Endothelial cell of umbilical vein (primary cell): ENCODE data around the gene USP48. TPM values are rescaled to one million over a fixed set of nuclear protein-coding genes. Genes with fewer than 3 reads are reported as not detected.

ENCODE experiments used
- BruUV-seq: library from RNA; stranded (reverse); fragments of 400-500 nt; replicated peaks from 2 replicates; lab custom pipeline; 2021; lab: Mats Ljungman, UMichigan
- CTCF ChIA-PET: fragments of 300-600, 350-600 bp; sonication (Branson Sonifier 250); formaldehyde crosslinking; loops from one replicate; lab custom pipeline; 2021; ENCODE audit warnings: antibody characterized with exemption, inconsistent platforms; lab: Charles Lee
- POLR2A ChIA-PET: fragments of 300-600, 350-600 bp; sonication (Branson Sonifier 250); formaldehyde crosslinking; loops from one replicate; lab custom pipeline; 2021; ENCODE audit warnings: antibody characterized with exemption, inconsistent platforms; lab: Charles Lee
- DNase-seq: peaks from one replicate; pipeline ENCODE4 v3.0.0-alpha.2; 2011; ENCODE audit warnings: low read depth, low spot score
- FAIRE-seq: peaks from 2 replicates; lab custom pipeline; 2011; peaks lifted over from hg19 to GRCh38; lab: Jason Lieb, UNC
- H2AFZ ChIP-seq: 2 replicates; pipeline ENCODE4 v1.6.0; 2012; ENCODE audit warnings: low read depth, low read length, control low read depth, inconsistent platforms
- H3K27ac ChIP-seq: 2 replicates; pipeline ENCODE4 v1.5.1; 2011; ENCODE audit warnings: low read depth, mild to moderate bottlenecking, control low read depth, low read length, moderate library complexity; ENCODE audit not compliant: insufficient read depth
- H3K27me3 ChIP-seq, 2 experiments: 2 replicates each; pipeline versions ENCODE4 v1.6.0 to v1.6.1; 2011; ENCODE audit warnings: low read length in 2 of 2, mixed read lengths in 1 of 2; ENCODE audit not compliant: control insufficient read depth in 2 of 2, insufficient read depth in 2 of 2
- H3K36me3 ChIP-seq, 2 experiments: 2 replicates in 1 of 2; 3 replicates in 1 of 2; pipeline ENCODE4 v1.5.1; 2011; ENCODE audit warnings: low read length in 2 of 2, mild to moderate bottlenecking in 1 of 2, moderate library complexity in 1 of 2; ENCODE audit not compliant: control insufficient read depth in 2 of 2, insufficient read depth in 2 of 2; ENCODE audit errors: extremely low read depth in 1 of 2
- H3K4me1 ChIP-seq: 3 replicates; pipeline ENCODE4 v1.5.1; 2011; ENCODE audit warnings: mild to moderate bottlenecking, low read length; ENCODE audit not compliant: control insufficient read depth, insufficient read depth; ENCODE audit errors: extremely low read depth
- H3K4me2 ChIP-seq: 2 replicates; pipeline ENCODE4 v1.6.1; 2011; ENCODE audit warnings: low read length, control low read depth, mixed read lengths; ENCODE audit not compliant: insufficient read depth
- H3K4me3 ChIP-seq, 3 experiments: fragments of 200-600 bp in 1 of 3; sonication (generic), shearing (Covaris generic) in 1 of 3; replicated peaks in 1 of 3; 2 replicates each; pipeline ENCODE4 v1.5.1; 2011 to 2016; ENCODE audit warnings: control low read depth in 3 of 3, low read length in 3 of 3, mild to moderate bottlenecking in 2 of 3, inconsistent platforms in 1 of 3, low read depth in 1 of 3, moderate library complexity in 1 of 3; ENCODE audit not compliant: insufficient read depth in 1 of 3
- H3K79me2 ChIP-seq: 2 replicates; pipeline ENCODE4 v1.6.0; 2012; ENCODE audit warnings: low read length, inconsistent platforms; ENCODE audit not compliant: control insufficient read depth, insufficient read depth
- H3K9ac ChIP-seq: replicated peaks from 2 replicates; pipeline ENCODE3; 2011; ENCODE audit warnings: low read length, control low read depth; ENCODE audit not compliant: insufficient read depth; ENCODE audit errors: extremely low read depth
- H3K9me1 ChIP-seq: replicated peaks from 3 replicates; pipeline ENCODE4 v1.6.0; 2011; ENCODE audit warnings: mild to moderate bottlenecking, low read length; ENCODE audit not compliant: control insufficient read depth, insufficient read depth; ENCODE audit errors: extremely low read depth
- H3K9me3 ChIP-seq: replicated peaks from 2 replicates; pipeline ENCODE4 v1.5.1; 2012; ENCODE audit warnings: low read length, inconsistent platforms; ENCODE audit not compliant: control insufficient read depth, insufficient read depth
- H4K20me1 ChIP-seq: replicated peaks from 2 replicates; pipeline ENCODE3; 2011; ENCODE audit warnings: mild to moderate bottlenecking, low read length; ENCODE audit not compliant: control insufficient read depth, insufficient read depth; ENCODE audit errors: extremely low read depth
- EZH2 ChIP-seq: IDR thresholded peaks from 2 replicates; pipeline ENCODE4 v1.6.1; 2012; ENCODE audit warnings: borderline replicate concordance, low read depth, mild to moderate bottlenecking, moderate library complexity, low read length, inconsistent platforms; ENCODE audit not compliant: severe bottlenecking
- FOS ChIP-seq: IDR thresholded peaks from 2 replicates; pipeline ENCODE4 v1.6.1; 2011; ENCODE audit warnings: mild to moderate bottlenecking, low read length, moderate library complexity, borderline replicate concordance; ENCODE audit not compliant: insufficient read depth
- GATA2 ChIP-seq: IDR thresholded peaks from 2 replicates; pipeline ENCODE4 v1.7.0; 2011; ENCODE audit warnings: low read depth, mild to moderate bottlenecking, moderate library complexity, mixed read lengths, low read length; ENCODE audit not compliant: insufficient read length, insufficient read depth
- JUN ChIP-seq: IDR thresholded peaks from 2 replicates; pipeline ENCODE4 v1.6.1; 2011; ENCODE audit warnings: borderline replicate concordance, low read depth; ENCODE audit not compliant: insufficient read length, insufficient read depth
- MYC ChIP-seq: IDR thresholded peaks from one replicate; pipeline ENCODE4 v1.6.1; 2011; ENCODE audit warnings: mild to moderate bottlenecking, low read depth, low read length
- POLR2A ChIP-seq: IDR thresholded peaks from 2 replicates; pipeline ENCODE4 v1.6.1; 2012; ENCODE audit warnings: low read depth, mild to moderate bottlenecking, control low read depth, low read length
- POLR2AphosphoS5 ChIP-seq: IDR thresholded peaks from 2 replicates; pipeline ENCODE4 v1.6.1; 2012; ENCODE audit warnings: low read depth, mild to moderate bottlenecking, control low read depth, low read length, moderate library complexity; ENCODE audit not compliant: insufficient read depth
- dilution Hi-C: fragments of 300-500 bp; cut with MboI; formaldehyde crosslinking; loops from one replicate; pipeline ENCODE4 v1.15.0; 2019; ENCODE audit warnings: low sequenced_read_pairs; ENCODE audit not compliant: extremely low pct_ligation_motif_present
- intact Hi-C: fragments of 100-400 bp; cut with micrococcal nuclease; formaldehyde crosslinking; loops from one replicate; pipeline ENCODE4 v1.10.0; 2022
- polyA plus RNA-seq, 4 experiments: library from polyadenylated mRNA; depleted of rRNA in 3 of 4; stranded (reverse) in 3 of 4; unstranded in 1 of 4; fragments of >200 nt; gene quantifications; 2 replicates each; pipeline versions ENCODE4 v1.2.1 to v1.2.3, GENCODE V29; 2011 to 2012; ENCODE audit warnings: missing spikeins in 1 of 4
- total RNA-seq: library from RNA; stranded (reverse); gene quantifications from 2 replicates; pipeline ENCODE4 v1.2.3, GENCODE V29; 2021
- TF ChIP-seq, protein P1 (sequence below), 2 donors: IDR thresholded peaks; 1 replicate in 1 of 2; 2 replicates in 1 of 2; pipeline ENCODE4 v1.5.1; 2011; ENCODE audit warnings: low read length in 2 of 2, mild to moderate bottlenecking in 2 of 2, moderate library complexity in 2 of 2, control low read depth in 1 of 2, inconsistent platforms in 1 of 2, low read depth in 1 of 2; ENCODE audit not compliant: insufficient read depth in 1 of 2; ENCODE audit errors: extremely low read depth in 1 of 2
- TF ChIP-seq, protein P2 (sequence below): IDR thresholded peaks from 2 replicates; pipeline ENCODE4 v1.6.1; 2011; ENCODE audit not compliant: insufficient read depth, insufficient read length

Gene USP48
- total and polyA plus RNA-seq, 2 donors (not counting 3 experiments of a cell fraction or from before 2014, with no cell fraction given), result 27.2 to 149 TPM

DNA sequence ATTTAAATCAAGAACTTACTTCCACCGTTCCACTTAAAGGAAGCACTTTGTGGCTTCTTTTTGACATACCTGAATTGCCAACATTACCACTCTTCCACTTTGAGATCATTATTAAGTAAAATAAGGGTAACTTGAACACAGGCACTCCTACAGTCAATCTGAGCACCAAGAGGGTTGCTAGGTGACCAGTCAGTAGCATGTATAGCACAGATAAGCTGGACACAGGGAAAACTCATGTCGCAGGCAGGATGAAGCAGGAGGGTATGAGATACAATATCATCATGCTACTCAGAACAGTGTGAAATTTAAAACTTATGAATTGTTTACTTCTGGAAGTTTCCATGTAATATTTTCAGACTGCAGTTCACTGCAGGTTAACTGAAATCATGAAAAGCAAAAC, 66.8 kb downstream of the USP48 start:
- H3K4me1 ChIP-seq, result peaks cover 5% of the 10 kb centered on the region
- no peak overlapping the region for H3K27ac ChIP-seq
- H3K9me3 ChIP-seq, result no peaks in the 10 kb centered on the region
- peaks cover 32 to 33% of the 10 kb centered on the region in 2 experiments for H3K36me3 ChIP-seq
- H3K79me2 ChIP-seq, result peaks cover 6% of the 10 kb centered on the region
- H3K9ac ChIP-seq, result no peak overlapping the region
- CTCF ChIA-PET, result no interaction called here
- no peaks in the 10 kb centered on the region for H3K27me3 ChIP-seq
- POLR2A ChIA-PET, result no interaction called here
- TF ChIP-seq EZH2, result no peak
- TF ChIP-seq, protein P1, sequence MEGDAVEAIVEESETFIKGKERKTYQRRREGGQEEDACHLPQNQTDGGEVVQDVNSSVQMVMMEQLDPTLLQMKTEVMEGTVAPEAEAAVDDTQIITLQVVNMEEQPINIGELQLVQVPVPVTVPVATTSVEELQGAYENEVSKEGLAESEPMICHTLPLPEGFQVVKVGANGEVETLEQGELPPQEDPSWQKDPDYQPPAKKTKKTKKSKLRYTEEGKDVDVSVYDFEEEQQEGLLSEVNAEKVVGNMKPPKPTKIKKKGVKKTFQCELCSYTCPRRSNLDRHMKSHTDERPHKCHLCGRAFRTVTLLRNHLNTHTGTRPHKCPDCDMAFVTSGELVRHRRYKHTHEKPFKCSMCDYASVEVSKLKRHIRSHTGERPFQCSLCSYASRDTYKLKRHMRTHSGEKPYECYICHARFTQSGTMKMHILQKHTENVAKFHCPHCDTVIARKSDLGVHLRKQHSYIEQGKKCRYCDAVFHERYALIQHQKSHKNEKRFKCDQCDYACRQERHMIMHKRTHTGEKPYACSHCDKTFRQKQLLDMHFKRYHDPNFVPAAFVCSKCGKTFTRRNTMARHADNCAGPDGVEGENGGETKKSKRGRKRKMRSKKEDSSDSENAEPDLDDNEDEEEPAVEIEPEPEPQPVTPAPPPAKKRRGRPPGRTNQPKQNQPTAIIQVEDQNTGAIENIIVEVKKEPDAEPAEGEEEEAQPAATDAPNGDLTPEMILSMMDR (IDR thresholded peaks at IDR 0.05; ENCODE audit: extremely low read depth in 1 of 2, insufficient read depth in 1 of 2, low read depth in 1 of 2, low read length in 2 of 2), result no peak
- TF ChIP-seq, protein P2, sequence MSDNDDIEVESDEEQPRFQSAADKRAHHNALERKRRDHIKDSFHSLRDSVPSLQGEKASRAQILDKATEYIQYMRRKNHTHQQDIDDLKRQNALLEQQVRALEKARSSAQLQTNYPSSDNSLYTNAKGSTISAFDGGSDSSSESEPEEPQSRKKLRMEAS, result no peak
- no peak for TF ChIP-seq MYC
- no peak for TF ChIP-seq POLR2A
- no peak for TF ChIP-seq GATA2
- no peak for TF ChIP-seq FOS
- TF ChIP-seq POLR2AphosphoS5, result no peak
- TF ChIP-seq JUN, result no peak
- no peak overlapping the region for H3K4me3 ChIP-seq
- H4K20me1 ChIP-seq, result no peaks in the 10 kb centered on the region
- H2AFZ ChIP-seq, result no peak overlapping the region
- BruUV-seq, result no TSS peak
- intact Hi-C loops (no loop called here), dilution Hi-C loops (no loop called here)
- no peaks in the 10 kb centered on the region for H3K9me1 ChIP-seq
- H3K4me2 ChIP-seq, result no peak overlapping the region
- no peak for FAIRE-seq
- no peak for DNase-seq
